NCI-H2107 (cell line): Measurements from ENCODE around the gene SFXN1.
A peak's percentile ranks its signal among the peaks of the same experiment; 100 is the strongest.
"Not testable (repeated sequence)": the region's sequence is repeated elsewhere in the genome, so short reads cannot be mapped to it uniquely, and the experiment has no call there.

Source experiments
- DNase-seq: peaks from one replicate; lab custom pipeline; 2025; lab: John Stamatoyannopoulos, UW

The SFXN1 gene

GRCh38 chr5:175494264-175495183, 16.2 kb downstream of the SFXN1 start:
- no peak for DNase-seq

GRCh38 chr5:175501759-175502158, 23.4 kb downstream of the SFXN1 start:
- no peak for DNase-seq

- not testable (repeated sequence) for DNase-seq
Observed at GRCh38 chr5:175507671-175508070, 29.3 kb downstream of the SFXN1 start.

GRCh38 chr5:175508896-175509295, 30.5 kb downstream of the SFXN1 start:
- DNase-seq: no peak

- DNase-seq: no peak
Observed at GRCh38 chr5:175513297-175513696, 34.9 kb downstream of the SFXN1 start.

- DNase-seq: no peak
Observed at GRCh38 chr5:175513726-175514125, 35.4 kb downstream of the SFXN1 start.

GRCh38 chr5:175516933-175517823, 38.8 kb downstream of the SFXN1 start:
- DNase-seq: no peak

- no peak for DNase-seq
Observed at GRCh38 chr5:175517824-175518450, 39.6 kb downstream of the SFXN1 start.

- DNase-seq: no peak
Observed at GRCh38 chr5:175519006-175519405, 40.6 kb downstream of the SFXN1 start.

- DNase-seq: no peak
Observed at GRCh38 chr5:175520321-175520720, 42.0 kb downstream of the SFXN1 start.

GRCh38 chr5:175520873-175521272, 42.5 kb downstream of the SFXN1 start:
- DNase-seq: no peak

GRCh38 chr5:175521313-175521833, 43.0 kb downstream of the SFXN1 start:
- DNase-seq: no peak

GRCh38 chr5:175523292-175523691, 44.9 kb downstream of the SFXN1 start:
- no peak for DNase-seq

- no peak for DNase-seq
Observed at GRCh38 chr5:175524211-175524610, 45.9 kb downstream of the SFXN1 start.

- no peak for DNase-seq
Observed at GRCh38 chr5:175526691-175527090, 48.3 kb downstream of the SFXN1 start.

GRCh38 chr5:175531361-175531760, 53.0 kb downstream of the SFXN1 start:
- no peak for DNase-seq

GRCh38 chr5:175534070-175534932, 55.9 kb downstream of the SFXN1 start:
- DNase-seq: peak; percentile 24

GRCh38 chr5:175535331-175535730, 57.0 kb downstream of the SFXN1 start:
- DNase-seq: not testable (repeated sequence)

GRCh38 chr5:175535796-175536195, 57.4 kb downstream of the SFXN1 start:
- DNase-seq: no peak

GRCh38 chr5:175538576-175538975, 60.2 kb downstream of the SFXN1 start:
- no peak for DNase-seq

GRCh38 chr5:175539936-175540335, 61.6 kb downstream of the SFXN1 start:
- no peak for DNase-seq
